Progenitor cell of endocrine pancreas (in vitro differentiated cells): ENCODE data around the gene ENO3. TPM values are rescaled to one million over a fixed set of nuclear protein-coding genes. Genes with fewer than 3 reads are reported as not detected.

Experiments used
- DNase-seq: peaks from one replicate; pipeline ENCODE4 v3.0.0; 2021; ENCODE audit warnings: low spot score; ENCODE audit not compliant: unreplicated experiment
- H3K27ac Mint-ChIP-seq: 2 replicates; pipeline ENCODE4 v1.8.0; 2021; ENCODE audit warnings: mild to moderate bottlenecking, moderate library complexity, mixed read lengths
- H3K27me3 Mint-ChIP-seq: 2 replicates; pipeline ENCODE4 v1.8.0; 2021; ENCODE audit warnings: mixed read lengths
- H3K36me3 Mint-ChIP-seq: 2 replicates; pipeline ENCODE4 v1.8.0; 2022; ENCODE audit warnings: mixed read lengths; ENCODE audit not compliant: insufficient read depth
- H3K4me1 Mint-ChIP-seq: 2 replicates; pipeline ENCODE4 v1.8.0; 2021; ENCODE audit warnings: low read depth, mixed read lengths
- H3K4me3 Mint-ChIP-seq: 2 replicates; pipeline ENCODE4 v1.8.0; 2021; ENCODE audit warnings: low read depth, mild to moderate bottlenecking, moderate library complexity, mixed read lengths
- H3K9me3 Mint-ChIP-seq: 2 replicates; pipeline ENCODE4 v1.8.0; 2021; ENCODE audit warnings: low read depth, mixed read lengths
- total RNA-seq: library from RNA; stranded (reverse); gene quantifications from 2 replicates; pipeline ENCODE4 v1.2.1, GENCODE V29; 2021
- TF ChIP-seq, protein P1 (sequence below): fragments of 200-600 bp; sonication (generic); IDR thresholded peaks from one replicate; pipeline ENCODE4 v1.5.0; 2021; ENCODE audit warnings: antibody characterized with exemption, mild to moderate bottlenecking; ENCODE audit not compliant: unreplicated experiment

ENO3 gene
- total RNA-seq, 1 donor from 2014 or later = 25.8 TPM

DNA sequence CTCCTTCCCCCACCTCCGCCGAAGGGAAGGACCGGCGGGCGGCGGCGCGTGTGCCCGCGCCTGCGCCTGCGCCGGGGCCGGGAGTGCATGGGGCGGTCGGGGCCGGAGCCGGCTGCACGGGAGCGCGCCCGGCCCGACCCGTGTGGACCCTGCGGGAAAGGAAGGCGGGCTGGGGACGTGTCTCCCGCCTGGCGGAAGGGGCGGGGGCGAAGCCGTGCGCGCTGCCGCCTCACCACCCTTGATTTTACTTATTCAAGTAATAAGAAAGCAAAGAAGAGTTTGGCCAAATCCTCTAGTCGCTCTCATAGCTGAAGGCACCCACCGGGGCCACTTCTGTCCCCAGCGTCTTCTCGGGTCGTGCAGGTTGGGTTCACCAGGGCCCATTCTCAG is 2.0 kb upstream of the ENO3 start:
- H3K27ac Mint-ChIP-seq = peak overlapping the region; percentile 98
- peaks cover 34% of the 10 kb centered on the region for H3K4me1 Mint-ChIP-seq
- peak overlapping the region; percentile 85 for H3K4me3 Mint-ChIP-seq
- TF ChIP-seq, protein P1, sequence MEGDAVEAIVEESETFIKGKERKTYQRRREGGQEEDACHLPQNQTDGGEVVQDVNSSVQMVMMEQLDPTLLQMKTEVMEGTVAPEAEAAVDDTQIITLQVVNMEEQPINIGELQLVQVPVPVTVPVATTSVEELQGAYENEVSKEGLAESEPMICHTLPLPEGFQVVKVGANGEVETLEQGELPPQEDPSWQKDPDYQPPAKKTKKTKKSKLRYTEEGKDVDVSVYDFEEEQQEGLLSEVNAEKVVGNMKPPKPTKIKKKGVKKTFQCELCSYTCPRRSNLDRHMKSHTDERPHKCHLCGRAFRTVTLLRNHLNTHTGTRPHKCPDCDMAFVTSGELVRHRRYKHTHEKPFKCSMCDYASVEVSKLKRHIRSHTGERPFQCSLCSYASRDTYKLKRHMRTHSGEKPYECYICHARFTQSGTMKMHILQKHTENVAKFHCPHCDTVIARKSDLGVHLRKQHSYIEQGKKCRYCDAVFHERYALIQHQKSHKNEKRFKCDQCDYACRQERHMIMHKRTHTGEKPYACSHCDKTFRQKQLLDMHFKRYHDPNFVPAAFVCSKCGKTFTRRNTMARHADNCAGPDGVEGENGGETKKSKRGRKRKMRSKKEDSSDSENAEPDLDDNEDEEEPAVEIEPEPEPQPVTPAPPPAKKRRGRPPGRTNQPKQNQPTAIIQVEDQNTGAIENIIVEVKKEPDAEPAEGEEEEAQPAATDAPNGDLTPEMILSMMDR = no peak
- H3K9me3 Mint-ChIP-seq = no peaks in the 10 kb centered on the region
- peak; percentile 60 for DNase-seq
- H3K27me3 Mint-ChIP-seq = no peaks in the 10 kb centered on the region
- H3K36me3 Mint-ChIP-seq = peaks cover 8% of the 10 kb centered on the region

DNA sequence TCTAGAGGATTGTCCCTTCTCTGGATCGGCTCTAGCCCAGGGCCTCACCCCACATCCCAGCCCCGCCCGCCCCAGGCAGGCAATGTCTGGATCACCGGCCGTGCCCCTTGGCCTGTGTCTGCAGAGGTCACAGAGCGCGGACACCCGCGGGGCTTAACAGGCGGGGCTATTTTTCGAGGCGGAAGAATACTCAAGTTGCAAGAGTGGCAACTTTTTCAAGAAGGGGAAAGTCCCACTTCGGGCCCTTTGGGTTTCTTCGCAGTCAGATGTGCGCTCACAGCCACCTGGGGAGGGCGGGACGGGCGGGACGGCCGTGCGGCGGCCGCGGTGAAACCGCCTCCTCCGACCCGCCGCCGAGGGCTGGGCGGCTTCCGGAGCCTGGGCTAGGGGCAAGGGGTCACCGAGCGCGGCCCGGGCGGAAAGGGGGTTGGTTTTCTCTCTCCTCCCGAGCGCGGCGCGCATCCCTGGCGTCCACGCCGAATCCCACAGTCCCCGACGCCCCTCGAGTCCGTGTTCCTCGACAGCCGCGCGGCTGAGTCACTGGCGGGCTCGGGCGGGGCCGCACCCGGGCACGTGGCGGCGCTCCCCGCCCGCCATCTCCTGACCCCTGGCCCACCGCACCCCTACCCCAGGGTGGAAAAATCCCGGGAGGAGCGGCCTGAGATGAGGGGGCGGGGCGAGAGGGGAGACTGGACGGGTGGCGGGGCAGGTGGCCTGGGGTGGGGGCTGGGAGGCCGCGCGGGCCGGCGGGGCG is 1.4 kb upstream of the ENO3 start:
- H3K4me1 Mint-ChIP-seq = peaks cover 35% of the 10 kb centered on the region
- peak; percentile 56 for DNase-seq
- no peaks in the 10 kb centered on the region for H3K9me3 Mint-ChIP-seq
- peak overlapping the region; percentile 92 for H3K27ac Mint-ChIP-seq
- peak overlapping the region; percentile 85 for H3K4me3 Mint-ChIP-seq
- TF ChIP-seq, protein P1 = no peak
- peaks cover 8% of the 10 kb centered on the region for H3K36me3 Mint-ChIP-seq
- no peaks in the 10 kb centered on the region for H3K27me3 Mint-ChIP-seq

DNA sequence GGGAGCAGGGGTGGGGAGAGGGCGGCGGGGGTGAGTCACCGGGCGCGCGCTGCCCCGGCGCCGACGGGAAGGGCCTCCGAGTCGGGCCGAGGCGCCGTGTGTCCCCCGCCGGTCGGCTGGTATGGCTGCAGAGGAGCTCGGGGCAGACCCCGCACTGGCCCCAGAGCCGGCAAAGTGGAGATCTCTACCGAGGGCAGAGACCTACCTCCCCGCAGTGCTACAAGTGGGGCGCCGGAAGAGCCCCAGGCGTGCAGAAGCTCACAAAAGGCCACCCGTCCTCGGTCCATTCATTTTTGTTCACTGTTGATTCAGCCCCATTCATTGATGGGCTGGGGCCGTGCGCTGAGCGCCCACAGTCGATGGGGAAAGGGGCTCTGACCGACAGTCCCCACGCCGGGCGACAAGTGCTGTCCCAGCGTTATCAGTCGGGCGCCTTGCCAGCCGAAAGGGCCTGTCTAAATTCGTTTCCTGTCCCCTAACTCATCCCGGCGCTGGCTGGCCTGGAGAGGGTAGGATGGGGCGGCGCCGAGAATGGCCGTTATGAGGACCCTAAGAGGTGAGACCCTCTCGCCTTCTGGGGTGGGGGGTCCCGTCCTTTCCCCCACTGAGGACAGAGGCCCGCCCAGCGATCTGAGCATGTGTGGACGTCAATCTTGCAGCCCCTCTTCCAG is 709 bp upstream of the ENO3 start:
- DNase-seq = no peak
- Mint-ChIP-seq H3K27ac (peak overlapping the region; percentile 92), H3K9me3 (no peaks in the 10 kb centered on the region), H3K4me1 (peaks cover 35% of the 10 kb centered on the region), H3K27me3 (no peaks in the 10 kb centered on the region), H3K36me3 (peaks cover 8% of the 10 kb centered on the region), H3K4me3 (peak overlapping the region; percentile 69)
- TF ChIP-seq, protein P1 = no peak

DNA sequence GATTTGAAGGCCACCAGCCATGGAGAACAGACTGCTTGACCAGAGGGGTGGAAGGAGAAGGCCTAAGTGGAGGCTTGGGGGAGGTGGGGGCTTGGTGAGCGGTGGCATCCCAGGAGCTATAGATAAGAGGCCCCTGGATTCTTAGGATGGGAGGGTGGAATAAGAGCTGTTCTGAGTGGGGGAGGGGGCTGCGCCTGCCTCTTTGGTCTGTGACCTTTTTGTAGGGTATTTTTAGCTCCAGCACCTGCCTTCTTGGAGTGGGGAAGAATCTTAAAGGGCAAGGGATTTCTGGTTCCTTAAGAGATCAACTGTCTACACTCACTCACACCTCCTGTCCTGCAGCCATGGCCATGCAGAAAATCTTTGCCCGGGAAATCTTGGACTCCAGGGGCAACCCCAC is 567 bp downstream of the ENO3 start:
- peak overlapping the region; percentile 62 for H3K27ac Mint-ChIP-seq
- DNase-seq = no peak
- H3K4me3 Mint-ChIP-seq = peak overlapping the region; percentile 69
- peaks cover 26% of the 10 kb centered on the region for H3K4me1 Mint-ChIP-seq
- no peaks in the 10 kb centered on the region for H3K9me3 Mint-ChIP-seq
- TF ChIP-seq, protein P1 = no peak
- H3K36me3 Mint-ChIP-seq = peaks cover 2% of the 10 kb centered on the region
- no peaks in the 10 kb centered on the region for H3K27me3 Mint-ChIP-seq

DNA sequence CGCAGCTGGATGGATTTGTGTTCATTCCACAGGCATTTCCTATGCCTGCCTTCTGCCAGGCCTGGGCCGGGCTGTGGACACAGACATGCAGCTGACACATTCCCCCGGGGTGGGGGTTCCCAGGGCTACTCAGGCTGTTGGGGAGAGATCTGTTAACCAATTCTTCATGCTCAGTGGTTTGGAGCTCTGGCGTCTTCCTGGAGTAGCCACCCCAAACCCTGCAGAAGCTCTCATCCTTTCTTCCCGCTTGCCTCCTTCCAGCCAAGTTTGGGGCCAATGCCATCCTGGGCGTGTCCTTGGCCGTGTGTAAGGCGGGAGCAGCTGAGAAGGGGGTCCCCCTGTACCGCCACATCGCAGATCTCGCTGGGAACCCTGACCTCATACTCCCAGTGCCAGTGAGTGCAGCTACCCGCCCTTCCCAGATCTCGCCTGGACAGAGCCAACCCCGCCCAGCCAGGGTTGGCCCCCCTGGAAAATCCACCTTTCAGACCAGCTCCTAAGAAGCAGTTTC is 2.6 kb downstream of the ENO3 start:
- Mint-ChIP-seq H3K36me3 (peaks cover 3% of the 10 kb centered on the region), H3K4me3 (no peak overlapping the region), H3K9me3 (no peaks in the 10 kb centered on the region), H3K4me1 (peaks cover 20% of the 10 kb centered on the region), H3K27me3 (no peaks in the 10 kb centered on the region), H3K27ac (peak overlapping the region; percentile 2)
- DNase-seq = no peak
- TF ChIP-seq, protein P1 = no peak
